PFSK-1 (cell line): Measurements from ENCODE around the gene BCO1.

Source experiments
- POLR2AphosphoS5 ChIP-seq: IDR thresholded peaks from 2 replicates; pipeline ENCODE4 v1.6.1; 2012; ENCODE audit warnings: low read depth, mild to moderate bottlenecking, control low read depth, low read length, moderate library complexity
- REST ChIP-seq, 2 experiments: IDR thresholded peaks; 2 replicates each; pipeline versions ENCODE4 v1.6.1 to v1.8.0; 2011 to 2012; ENCODE audit warnings: low read depth in 2 of 2, low read length in 2 of 2, control low read depth in 1 of 2, inconsistent platforms in 1 of 2, mild to moderate bottlenecking in 1 of 2, moderate library complexity in 1 of 2; ENCODE audit not compliant: insufficient read depth in 1 of 2
- SIN3A ChIP-seq: IDR thresholded peaks from 2 replicates; pipeline ENCODE4 v1.6.1; 2012; ENCODE audit warnings: mild to moderate bottlenecking, low read length, moderate library complexity, borderline replicate concordance; ENCODE audit not compliant: insufficient read depth
- TAF1 ChIP-seq: IDR thresholded peaks from 2 replicates; pipeline ENCODE4 v1.6.1; 2012; ENCODE audit warnings: low read length, control low read depth, borderline replicate concordance; ENCODE audit not compliant: insufficient read depth

- TF ChIP-seq TAF1, result no peak
- TF ChIP-seq REST (IDR thresholded peaks at IDR 0.05; ENCODE audit: insufficient read depth in 1 of 2, low read depth in 2 of 2, low read length in 2 of 2), result no peak
- no peak for TF ChIP-seq POLR2AphosphoS5
- no peak for TF ChIP-seq SIN3A
Observed at GRCh38 chr16:81296631-81297030, 58.1 kb downstream of the BCO1 start.
